HepG2 (cell line): ENCODE measurements around the gene PRRT2. TPM values are rescaled to one million over a fixed set of nuclear protein-coding genes. Genes with fewer than 3 reads are reported as not detected.
A peak's percentile ranks its signal among the peaks of the same experiment; 100 is the strongest.

Experiments
- CREM ChIP-seq, 2 experiments: sonication (generic) in 1 of 2; formaldehyde crosslinking in 1 of 2; IDR thresholded peaks; 2 replicates each; pipeline versions ENCODE4 v1.4.0 to v1.6.1; 2016 to 2020; ENCODE audit warnings: antibody characterized with exemption in 1 of 2, mild to moderate bottlenecking in 1 of 2, missing genetic modification reagents in 1 of 2
- CTCF ChIP-seq: sonication (generic); formaldehyde crosslinking; IDR thresholded peaks from 2 replicates; pipeline ENCODE4 v1.5.0; 2020; ENCODE audit warnings: mild to moderate bottlenecking, missing genetic modification reagents, moderate library complexity
- FOXM1 ChIP-seq: sonication (generic); formaldehyde crosslinking; IDR thresholded peaks from 2 replicates; pipeline ENCODE4 v1.5.0; 2020; ENCODE audit warnings: missing genetic modification reagents
- GATAD1 ChIP-seq: IDR thresholded peaks from 2 replicates; pipeline ENCODE4 v1.6.1; 2016; ENCODE audit warnings: missing genetic modification reagents, missing compliant biosample characterization
- HOMEZ ChIP-seq: IDR thresholded peaks from 2 replicates; pipeline ENCODE4 v1.6.1; 2016; ENCODE audit warnings: low read depth
- IKZF5 ChIP-seq: IDR thresholded peaks from 2 replicates; pipeline ENCODE4 v1.6.1; 2018; ENCODE audit warnings: missing genetic modification reagents, mild to moderate bottlenecking, missing compliant biosample characterization
- MXD3 ChIP-seq: IDR thresholded peaks from 2 replicates; pipeline ENCODE4 v1.6.1; 2016; ENCODE audit warnings: mild to moderate bottlenecking, missing biosample characterization, missing genetic modification reagents
- NFKBIZ ChIP-seq: IDR thresholded peaks from 2 replicates; pipeline ENCODE4 v1.6.1; 2018; ENCODE audit warnings: missing genetic modification reagents, missing compliant biosample characterization
- PITX1 ChIP-seq: sonication (generic); formaldehyde crosslinking; IDR thresholded peaks from 2 replicates; pipeline ENCODE4 v1.5.1; 2020; ENCODE audit warnings: mild to moderate bottlenecking, missing genetic modification reagents
- PRDM10 ChIP-seq: sonication (generic); formaldehyde crosslinking; IDR thresholded peaks from 2 replicates; pipeline ENCODE4 v1.4.0; 2020; ENCODE audit warnings: low read depth, missing genetic modification reagents
- REST ChIP-seq, 2 experiments: IDR thresholded peaks; 2 replicates each; pipeline ENCODE4 v1.6.1; 2011 to 2012; ENCODE audit warnings: low read length in 2 of 2, borderline replicate concordance in 1 of 2, low read depth in 1 of 2, mild to moderate bottlenecking in 1 of 2, moderate library complexity in 1 of 2
- SIN3A ChIP-seq: IDR thresholded peaks from 2 replicates; pipeline ENCODE4 v1.6.1; 2011; ENCODE audit warnings: low read depth, mild to moderate bottlenecking, control low read depth, low read length, borderline replicate concordance
- SMARCC2 ChIP-seq: fragments of 450-650 bp; IDR thresholded peaks from 2 replicates; pipeline ENCODE4 v1.6.1; 2017; ENCODE audit warnings: antibody characterized with exemption, mild to moderate bottlenecking
- ZNF124 ChIP-seq: sonication (generic); formaldehyde crosslinking; IDR thresholded peaks from 2 replicates; pipeline ENCODE4 v1.4.0; 2020; ENCODE audit warnings: missing genetic modification reagents
- ZNF510 ChIP-seq: sonication (generic); formaldehyde crosslinking; IDR thresholded peaks from 2 replicates; pipeline ENCODE4 v1.4.0; 2020; ENCODE audit warnings: low read depth, mild to moderate bottlenecking, missing genetic modification reagents
- ZSCAN12 ChIP-seq: sonication (generic); formaldehyde crosslinking; IDR thresholded peaks from 2 replicates; pipeline ENCODE4 v1.9.0; 2021; ENCODE audit warnings: mild to moderate bottlenecking, missing genetic modification reagents
- polyA plus RNA-seq, 8 experiments: library from polyadenylated mRNA; depleted of rRNA in 3 of 8; stranded (reverse) in 7 of 8; unstranded in 1 of 8; fragments of >200 nt; fragmentation: Illumina TruSeq in 4 of 8; extraction: Trizol in 4 of 8; gene quantifications; 2 replicates each; pipeline versions ENCODE4 v1.2.1 to v1.2.3, GENCODE V29; 2011 to 2016; ENCODE audit warnings: low read depth in 4 of 8, missing spikeins in 1 of 8, mixed read lengths in 1 of 8; ENCODE audit not compliant: insufficient read depth in 1 of 8
- total RNA-seq, 5 experiments: library from RNA; depleted of rRNA; stranded (reverse); fragments of >200 nt; fragmentation: Illumina TruSeq; extraction: Trizol; gene quantifications; 2 replicates each; pipeline ENCODE4 v1.2.3, GENCODE V29; 2016; ENCODE audit warnings: low read depth in 1 of 5

Gene PRRT2
- total and polyA plus RNA-seq, 2 of the 13 experiments (the other 11 are each of a cell fraction or from before 2014, with no cell fraction given) = 0.51 to 1.1 TPM

- TF ChIP-seq HOMEZ (no peak), PRDM10 (peak; percentile 73), NFKBIZ (CRISPR knock-in tag) (no peak), ZNF124 (CRISPR knock-in tag) (no peak), ZNF510 (CRISPR knock-in tag) (0 out of 2 replicates have a peak, but pooled peaks have one; percentile 58), CTCF (CRISPR knock-in tag) (peak; percentile 19; the same call in 1 of the 2 replicates), GATAD1 (CRISPR knock-in tag) (0 out of 2 replicates have a peak, but pooled peaks have one; percentile 47), IKZF5 (0 out of 2 replicates have a peak, but pooled peaks have one; percentile 44), ZSCAN12 (0 out of 2 replicates have a peak, but pooled peaks have one; percentile 47), REST (IDR thresholded peaks at IDR 0.05; ENCODE audit: borderline replicate concordance in 1 of 2, low read depth in 1 of 2, low read length in 2 of 2) (no peak), PITX1 (CRISPR knock-in tag) (0 out of 2 replicates have a peak, but pooled peaks have one; percentile 3), SMARCC2 (no peak), CREM (IDR thresholded peaks at IDR 0.05) (peak; percentile 27; the same call in 1 of the 2 replicates), CREM (CRISPR knock-in tag; IDR thresholded peaks at IDR 0.05) (no peak), MXD3 (0 out of 2 replicates have a peak, but pooled peaks have one; percentile 8), SIN3A (peak; percentile 65; the same call in 1 of the 2 replicates), FOXM1 (CRISPR knock-in tag) (no peak)
These were observed 8.3 kb downstream of the PRRT2 start, which contains the start of gene MVP (continued) for GRCh38 chr16:29820271-29820701.
